ENCODE results near the gene KLHL35. TPM values are rescaled to one million over a fixed set of nuclear protein-coding genes. Genes with fewer than 3 reads are reported as not detected.

KLHL35 gene
- total RNA-seq, 2 donors from 2014 or later, result 4.4 to 4.6 TPM

GRCh38 chr11:75475767-75476650 lies 43.0 kb upstream of the KLHL35 start:
- Histone ChIP-seq H3K36me3 (replicated peaks in 1 of 2; ENCODE audit: insufficient read depth in 1 of 2, low read depth in 2 of 2) (no peaks in the 10 kb centered on the region), H3K27me3 (no peaks in the 10 kb centered on the region), H3K9me3 (no peaks in the 10 kb centered on the region), H3K4me3 (no peak overlapping the region), H3K4me1 (peaks cover 32% of the 10 kb centered on the region), H3K27ac (peak overlapping the region in 3 of 4 donors; percentile 75 to 80 (median 77))
- DNase-seq (peak; percentile 36 to 55 (median 46)), ATAC-seq (no peak)
- intact Hi-C loops (cut with DNase I), result no loop called here
- no peak for TF ChIP-seq POLR2A (IDR thresholded peaks at IDR 0.05)
- TF ChIP-seq CTCF (IDR thresholded peaks at IDR 0.05), result no peak
- 62 to 83% methylated on average over 2 to 9 of the region's 9 CpGs for WGBS, 2 donors

- 64 to 77% methylated on average over 16 of the region's 16 CpGs for WGBS, 2 donors
These were observed 42.1 kb upstream of the KLHL35 start for GRCh38 chr11:75474878-75475766.

DNA sequence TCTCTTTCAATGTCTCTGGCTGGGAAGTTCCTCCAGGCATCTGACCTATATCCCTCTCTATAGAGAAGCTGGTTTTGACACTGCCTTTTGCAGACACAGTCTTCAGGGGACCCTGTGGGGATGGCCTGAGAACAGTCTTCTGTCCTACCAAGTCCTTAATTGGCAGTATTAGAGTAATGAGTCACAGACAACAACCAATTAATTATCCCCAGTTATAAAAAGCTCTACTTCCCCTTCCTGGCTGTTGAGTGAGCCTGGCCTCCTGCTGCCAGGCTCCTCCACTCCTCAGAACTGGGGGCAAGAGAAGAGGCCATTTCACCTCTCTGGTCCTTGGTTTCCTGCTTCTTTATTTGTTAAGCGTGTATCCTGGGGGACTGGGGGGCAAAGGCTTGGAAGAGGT lies 41.2 kb upstream of the KLHL35 start:
- Histone ChIP-seq H3K4me1 (peaks cover 32% of the 10 kb centered on the region), H3K27ac (no peak overlapping the region), H3K9me3 (no peaks in the 10 kb centered on the region), H3K27me3 (no peaks in the 10 kb centered on the region), H3K4me3 (no peak overlapping the region), H3K36me3 (replicated peaks in 1 of 2; ENCODE audit: insufficient read depth in 1 of 2, low read depth in 2 of 2) (no peaks in the 10 kb centered on the region)
- no peak for TF ChIP-seq CTCF (IDR thresholded peaks at IDR 0.05)
- TF ChIP-seq POLR2A (IDR thresholded peaks at IDR 0.05), result no peak
- WGBS, 2 donors, result 92% methylated on average over 1 of the region's 1 CpG
- DNase-seq, result no peak
- intact Hi-C loops (cut with DNase I), result no loop called here
- ATAC-seq, result no peak

More at GRCh38 chr11:75474878-75475766, 42.1 kb upstream of the KLHL35 start:
- Histone ChIP-seq H3K4me1 (peaks cover 32% of the 10 kb centered on the region), H3K36me3 (replicated peaks in 1 of 2; ENCODE audit: insufficient read depth in 1 of 2, low read depth in 2 of 2) (no peaks in the 10 kb centered on the region), H3K9me3 (no peaks in the 10 kb centered on the region), H3K27me3 (no peaks in the 10 kb centered on the region), H3K4me3 (no peak overlapping the region), H3K27ac (peak overlapping the region in 3 of 4 donors; percentile 75 to 80 (median 77))
- ATAC-seq, result no peak
- intact Hi-C loops (cut with DNase I), result no loop called here
- peak; percentile 29 to 51 (median 36) for DNase-seq
- TF ChIP-seq CTCF (IDR thresholded peaks at IDR 0.05) (no peak), POLR2A (IDR thresholded peaks at IDR 0.05) (no peak)

GRCh38 chr11:75473684-75474083 lies 40.7 kb upstream of the KLHL35 start:
- H3K4me3 ChIP-seq, result no peak overlapping the region
- H3K27ac ChIP-seq, result no peak overlapping the region
- no peak for TF ChIP-seq POLR2A (IDR thresholded peaks at IDR 0.05)
- TF ChIP-seq CTCF (IDR thresholded peaks at IDR 0.05), result no peak
- ATAC-seq (no peak), DNase-seq (no peak)
- H3K4me1 ChIP-seq, result peaks cover 32% of the 10 kb centered on the region
- intact Hi-C loops (cut with DNase I), result no loop called here
- H3K36me3 ChIP-seq (replicated peaks in 1 of 2; ENCODE audit: insufficient read depth in 1 of 2, low read depth in 2 of 2), result no peaks in the 10 kb centered on the region
- no peaks in the 10 kb centered on the region for H3K9me3 ChIP-seq
- no peaks in the 10 kb centered on the region for H3K27me3 ChIP-seq
- WGBS, 2 donors, result 65 to 92% methylated on average over 4 of the region's 6 CpGs

Measured in body of pancreas (tissue), 4 donors.